ENCODE measurements around the gene EML6. TPM values are rescaled to one million over a fixed set of nuclear protein-coding genes. Genes with fewer than 3 reads are reported as not detected.

The EML6 gene
- total and polyA plus RNA-seq, 2 of the 13 experiments (the other 11 are each of a cell fraction or from before 2014, with no cell fraction given), result 17.2 to 32.4 TPM

GRCh38 chr2:54803783-54804751 lies 80.6 kb downstream of the EML6 start:
- TF ChIP-seq HMGXB3 (CRISPR knock-in tag; IDR thresholded peaks at IDR 0.05; ENCODE audit: borderline replicate concordance) (no peak), NFE2L2 (IDR thresholded peaks at IDR 0.05; ENCODE audit: low read length) (0 out of 2 replicates have a peak, but pooled peaks have one; percentile 23)
- Histone ChIP-seq H3K27me3 (ENCODE audit: control insufficient read depth in 1 of 2, insufficient read depth in 2 of 2, low read length in 2 of 2) (no peaks in the 10 kb centered on the region), H4K20me1 (ENCODE audit: insufficient read depth, low read length) (no peaks in the 10 kb centered on the region), H3K27ac (ENCODE audit: extremely low read length, insufficient read depth, low read length) (no peak overlapping the region), H3K4me2 (ENCODE audit: low read depth, low read length) (no peak overlapping the region), H3K4me1 (ENCODE audit: insufficient read depth, low read length) (peaks cover 9% of the 10 kb centered on the region), H3K9ac (ENCODE audit: insufficient read depth, low read depth, low read length) (no peak overlapping the region), H3K36me3 (replicated peaks in 1 of 2; ENCODE audit: control insufficient read depth in 1 of 2, insufficient read depth in 2 of 2, low read length in 2 of 2) (no peaks in the 10 kb centered on the region), H3K9me3 (ENCODE audit: low read length) (no peaks in the 10 kb centered on the region), H3K4me3 (replicated peaks in 1 of 3; ENCODE audit: insufficient read depth in 1 of 3, low read depth in 2 of 3, low read length in 3 of 3) (no peak overlapping the region), H3K79me2 (ENCODE audit: insufficient read depth, low read length) (no peaks in the 10 kb centered on the region), H2AFZ (ENCODE audit: low read length) (no peak overlapping the region)
- CTCF ChIA-PET (ENCODE audit: low intra/inter-chr PET ratio, low total read pairs), result no interaction called here
- 98% methylated on average over 3 of the region's 3 CpGs for WGBS (ENCODE audit: low lambda C conversion rate)
- no peak for FAIRE-seq
- POLR2A ChIA-PET, result no interaction called here
- BruUV-seq (replicated peaks), result no TSS peak
- in situ Hi-C loops (cut with HindIII; ENCODE audit: extremely low pct_ligation_motif_present, low pct_unique_long_range_greater_than_20kb), result no loop called here
- intact Hi-C loops (cut with micrococcal nuclease; ENCODE audit: unreplicated experiment), result no loop called here
- no peak for DNase-seq (ENCODE audit: low spot score)
- no peak for ATAC-seq
